ENCODE data around the gene CACNA1D. TPM values are rescaled to one million over a fixed set of nuclear protein-coding genes. Genes with fewer than 3 reads are reported as not detected.

CACNA1D gene
- total and polyA plus RNA-seq, 2 donors from 2014 or later = 3.7 to 35.7 TPM

DNA sequence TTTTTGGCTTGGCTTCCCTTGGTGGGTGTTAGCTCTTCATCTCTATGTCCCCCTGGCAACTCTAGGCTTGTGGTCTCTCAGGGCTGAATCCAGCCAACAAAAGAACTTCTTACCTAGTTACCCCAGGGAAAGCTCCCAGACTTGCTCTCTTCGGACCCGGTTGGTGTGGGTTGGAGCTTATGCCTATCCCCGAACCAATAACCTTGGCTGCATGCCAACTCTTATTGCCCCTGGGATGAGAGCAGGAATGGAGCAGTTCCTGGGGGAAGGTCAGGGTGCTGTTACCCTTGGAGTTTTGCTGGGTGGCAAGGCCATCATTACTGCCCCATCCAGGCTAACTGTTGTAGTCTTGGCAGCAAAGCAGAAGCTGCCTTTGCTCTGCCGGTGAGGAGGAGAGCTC, 147.8 kb downstream of the CACNA1D start:
- Histone ChIP-seq H3K4me1 (ENCODE audit: control insufficient read depth in 2 of 3, insufficient read depth in 2 of 3, low read depth in 1 of 3, low read length in 3 of 3) (peaks cover 0 to 20% (median 14%) of the 10 kb centered on the region in 3 donors), H3K4me3 (ENCODE audit: low read length in 3 of 3) (no peak overlapping the region), H3K36me3 (ENCODE audit: control insufficient read depth in 2 of 3, insufficient read depth in 3 of 3, low read length in 3 of 3) (no peaks in the 10 kb centered on the region), H3K9ac (ENCODE audit: low read length in 3 of 3) (no peak overlapping the region), H3K9me3 (ENCODE audit: control insufficient read depth in 2 of 3, insufficient read depth in 1 of 3, low read length in 3 of 3) (no peaks in the 10 kb centered on the region), H3K27ac (ENCODE audit: low read depth in 2 of 2, low read length in 2 of 2) (no peak overlapping the region), H3K27me3 (ENCODE audit: control insufficient read depth, insufficient read depth, low read length) (no peaks in the 10 kb centered on the region)
- FAIRE-seq (no peak), DNase-seq (no peak)
- intact Hi-C loops (cut with DNase I) = no loop called here
- TF ChIP-seq, protein P1, sequence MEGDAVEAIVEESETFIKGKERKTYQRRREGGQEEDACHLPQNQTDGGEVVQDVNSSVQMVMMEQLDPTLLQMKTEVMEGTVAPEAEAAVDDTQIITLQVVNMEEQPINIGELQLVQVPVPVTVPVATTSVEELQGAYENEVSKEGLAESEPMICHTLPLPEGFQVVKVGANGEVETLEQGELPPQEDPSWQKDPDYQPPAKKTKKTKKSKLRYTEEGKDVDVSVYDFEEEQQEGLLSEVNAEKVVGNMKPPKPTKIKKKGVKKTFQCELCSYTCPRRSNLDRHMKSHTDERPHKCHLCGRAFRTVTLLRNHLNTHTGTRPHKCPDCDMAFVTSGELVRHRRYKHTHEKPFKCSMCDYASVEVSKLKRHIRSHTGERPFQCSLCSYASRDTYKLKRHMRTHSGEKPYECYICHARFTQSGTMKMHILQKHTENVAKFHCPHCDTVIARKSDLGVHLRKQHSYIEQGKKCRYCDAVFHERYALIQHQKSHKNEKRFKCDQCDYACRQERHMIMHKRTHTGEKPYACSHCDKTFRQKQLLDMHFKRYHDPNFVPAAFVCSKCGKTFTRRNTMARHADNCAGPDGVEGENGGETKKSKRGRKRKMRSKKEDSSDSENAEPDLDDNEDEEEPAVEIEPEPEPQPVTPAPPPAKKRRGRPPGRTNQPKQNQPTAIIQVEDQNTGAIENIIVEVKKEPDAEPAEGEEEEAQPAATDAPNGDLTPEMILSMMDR (IDR thresholded peaks at IDR 0.05; ENCODE audit: borderline replicate concordance, extremely low read depth, insufficient read depth) = no peak

GRCh38 chr3:53643757-53644156, 149.3 kb downstream of the CACNA1D start:
- DNase-seq (no peak), FAIRE-seq (no peak)
- Histone ChIP-seq H3K4me3 (ENCODE audit: low read length in 3 of 3) (no peak overlapping the region), H3K27ac (ENCODE audit: low read depth in 2 of 2, low read length in 2 of 2) (peak overlapping the region; percentile 32 to 65), H3K9me3 (ENCODE audit: control insufficient read depth in 2 of 3, insufficient read depth in 1 of 3, low read length in 3 of 3) (no peaks in the 10 kb centered on the region), H3K4me1 (ENCODE audit: control insufficient read depth in 2 of 3, insufficient read depth in 2 of 3, low read depth in 1 of 3, low read length in 3 of 3) (peaks cover 5 to 27% (median 16%) of the 10 kb centered on the region in 3 donors), H3K27me3 (ENCODE audit: control insufficient read depth, insufficient read depth, low read length) (no peaks in the 10 kb centered on the region), H3K9ac (ENCODE audit: low read length in 3 of 3) (no peak overlapping the region), H3K36me3 (ENCODE audit: control insufficient read depth in 2 of 3, insufficient read depth in 3 of 3, low read length in 3 of 3) (no peaks in the 10 kb centered on the region)
- intact Hi-C loops (cut with DNase I) = no loop called here
- TF ChIP-seq, protein P1 (IDR thresholded peaks at IDR 0.05; ENCODE audit: borderline replicate concordance, extremely low read depth, insufficient read depth) = no peak

DNA sequence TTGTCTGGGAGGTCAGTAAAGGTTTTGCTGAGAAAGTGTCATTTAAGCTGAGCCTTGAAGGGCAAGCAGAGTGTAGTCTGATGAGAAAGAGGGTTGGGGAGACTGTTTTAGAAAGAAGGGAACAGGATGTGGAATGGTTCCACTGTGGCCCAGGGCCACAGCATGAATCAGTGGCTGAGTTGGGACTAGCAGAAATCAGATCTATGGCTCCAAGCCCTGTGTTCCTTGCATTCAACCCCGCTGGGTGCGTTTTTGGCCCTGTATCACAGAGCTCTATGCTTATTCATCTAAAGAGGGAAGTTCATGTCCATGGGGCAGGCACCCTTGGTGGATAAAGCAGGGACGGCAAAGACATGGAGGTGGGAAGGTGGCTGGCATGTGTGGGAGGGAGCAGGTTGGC, 151.3 kb downstream of the CACNA1D start:
- Histone ChIP-seq H3K36me3 (ENCODE audit: control insufficient read depth in 2 of 3, insufficient read depth in 3 of 3, low read length in 3 of 3) (no peaks in the 10 kb centered on the region), H3K4me1 (ENCODE audit: control insufficient read depth in 2 of 3, insufficient read depth in 2 of 3, low read depth in 1 of 3, low read length in 3 of 3) (peaks cover 5 to 39% (median 20%) of the 10 kb centered on the region in 3 donors), H3K27me3 (ENCODE audit: control insufficient read depth, insufficient read depth, low read length) (no peaks in the 10 kb centered on the region), H3K9me3 (ENCODE audit: control insufficient read depth in 2 of 3, insufficient read depth in 1 of 3, low read length in 3 of 3) (no peaks in the 10 kb centered on the region), H3K27ac (ENCODE audit: low read depth in 2 of 2, low read length in 2 of 2) (no peak overlapping the region), H3K4me3 (ENCODE audit: low read length in 3 of 3) (peak overlapping the region in 2 of 3 donors; percentile 32 to 36), H3K9ac (ENCODE audit: low read length in 3 of 3) (no peak overlapping the region)
- intact Hi-C loops (cut with DNase I) = no loop called here
- DNase-seq = no peak
- TF ChIP-seq, protein P1 (IDR thresholded peaks at IDR 0.05; ENCODE audit: borderline replicate concordance, extremely low read depth, insufficient read depth) = no peak
- no peak for FAIRE-seq

DNA sequence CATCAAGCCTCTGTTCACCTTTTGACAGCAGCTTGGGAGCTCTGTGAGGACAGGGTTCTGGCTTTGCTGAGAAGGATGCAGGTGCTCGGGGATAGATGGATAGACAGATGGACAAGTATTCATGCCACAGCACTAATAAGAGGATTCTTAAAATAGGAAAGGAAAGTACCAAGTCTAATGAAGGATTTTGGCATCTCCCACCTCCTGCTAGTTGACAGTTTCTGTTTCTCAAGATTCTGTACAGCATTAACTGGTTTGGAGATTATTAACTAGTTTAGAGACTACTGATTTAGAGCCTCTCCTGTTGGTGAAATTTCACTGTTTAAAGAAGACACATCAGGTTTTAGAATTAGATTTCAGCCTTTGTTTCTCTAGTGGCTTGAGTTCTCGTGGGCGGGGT, 152.3 kb downstream of the CACNA1D start:
- Histone ChIP-seq H3K36me3 (ENCODE audit: control insufficient read depth in 2 of 3, insufficient read depth in 3 of 3, low read length in 3 of 3) (no peaks in the 10 kb centered on the region), H3K9ac (ENCODE audit: low read length in 3 of 3) (no peak overlapping the region), H3K4me1 (ENCODE audit: control insufficient read depth in 2 of 3, insufficient read depth in 2 of 3, low read depth in 1 of 3, low read length in 3 of 3) (peaks cover 5 to 38% (median 20%) of the 10 kb centered on the region in 3 donors), H3K9me3 (ENCODE audit: control insufficient read depth in 2 of 3, insufficient read depth in 1 of 3, low read length in 3 of 3) (no peaks in the 10 kb centered on the region), H3K4me3 (ENCODE audit: low read length in 3 of 3) (peak overlapping the region in 2 of 3 donors; percentile 32 to 36), H3K27ac (ENCODE audit: low read depth in 2 of 2, low read length in 2 of 2) (peak overlapping the region in 1 of 2 donors; percentile 39), H3K27me3 (ENCODE audit: control insufficient read depth, insufficient read depth, low read length) (no peaks in the 10 kb centered on the region)
- intact Hi-C loops (cut with DNase I) = no loop called here
- DNase-seq (peak in 1 of 5 donors; percentile 47), FAIRE-seq (no peak)
- TF ChIP-seq, protein P1 (IDR thresholded peaks at IDR 0.05; ENCODE audit: borderline replicate concordance, extremely low read depth, insufficient read depth) = no peak

Data from kidney (tissue), 14 donors.